GM12878 (cell line): ENCODE data around the gene ATF3. TPM values are rescaled to one million over a fixed set of nuclear protein-coding genes. Genes with fewer than 3 reads are reported as not detected.

ENCODE experiments used
- ATAC-seq: fragments of 200-7000 bp; cut with Tn5 transposase; 3 replicates; pipeline ENCODE4 v1.9.1; 2020; ENCODE audit warnings: mild to moderate bottlenecking, moderate library complexity
- BruUV-seq: library from RNA; stranded (reverse); fragments of 400-500 nt; replicated peaks from 2 replicates; lab custom pipeline; 2021; lab: Mats Ljungman, UMichigan
- CTCF ChIA-PET: fragments of 300-600 bp; sonication (Branson Sonifier 250); formaldehyde crosslinking; extraction: SDS; loops from one replicate; lab custom pipeline; 2021; ENCODE audit warnings: inconsistent platforms; lab: Yijun Ruan, JAX
- POLR2A ChIA-PET: fragments of 350-600 bp; formaldehyde crosslinking; extraction: SDS; loops from one replicate; lab custom pipeline; 2021; ENCODE audit warnings: inconsistent platforms; lab: Charles Lee
- RAD21 ChIA-PET: fragments of 300-600 bp; sonication (Branson Sonifier 250); formaldehyde crosslinking; loops from one replicate; lab custom pipeline; 2023; ENCODE audit warnings: antibody characterized with exemption; ENCODE audit not compliant: unreplicated experiment; lab: Charles Lee
- SMC1A ChIA-PET: fragments of 300-600 bp; sonication (Branson Sonifier 250); formaldehyde crosslinking; loops from one replicate; lab custom pipeline; 2023; ENCODE audit not compliant: unreplicated experiment, uncharacterized antibody; lab: Charles Lee
- DNase-seq: peaks from one replicate; pipeline ENCODE4 v3.0.0-alpha.2; 2011; ENCODE audit warnings: low read depth, low spot score
- FAIRE-seq: peaks from 3 replicates; lab custom pipeline; 2011; peaks lifted over from hg19 to GRCh38; lab: Jason Lieb, UNC
- H2AFZ ChIP-seq: 2 replicates; pipeline ENCODE4 v1.6.0; 2011; ENCODE audit warnings: low read depth, low read length, control low read depth; ENCODE audit not compliant: control insufficient read depth
- H3K27ac ChIP-seq: 2 replicates; pipeline ENCODE4 v1.5.1; 2011; ENCODE audit warnings: control low read depth; ENCODE audit not compliant: control insufficient read depth, insufficient read depth
- H3K27me3 ChIP-seq, 2 experiments: replicated peaks in 1 of 2; 2 replicates each; pipeline versions ENCODE4 v1.6.0 to v1.6.1; 2011; ENCODE audit warnings: low read length in 1 of 2; ENCODE audit not compliant: control insufficient read depth in 2 of 2, insufficient read depth in 2 of 2
- H3K36me3 ChIP-seq, 2 experiments: 2 replicates each; pipeline ENCODE4 v1.5.1; 2011; ENCODE audit warnings: low read length in 1 of 2; ENCODE audit not compliant: control insufficient read depth in 2 of 2, insufficient read depth in 2 of 2
- H3K4me1 ChIP-seq: 2 replicates; pipeline ENCODE4 v1.6.1; 2011; ENCODE audit warnings: mild to moderate bottlenecking, low read length, moderate library complexity, mixed read lengths; ENCODE audit not compliant: control insufficient read depth, insufficient read depth
- H3K4me2 ChIP-seq: 2 replicates; pipeline ENCODE4 v1.6.0; 2011; ENCODE audit warnings: control low read depth; ENCODE audit not compliant: control insufficient read depth, insufficient read depth
- H3K4me3 ChIP-seq: fragments of 200-600 bp; sonication (generic); 2 replicates; pipeline ENCODE4 v1.5.1; 2016
- H3K79me2 ChIP-seq: 2 replicates; pipeline ENCODE4 v1.6.0; 2011; ENCODE audit warnings: low read length; ENCODE audit not compliant: control insufficient read depth, insufficient read depth
- H3K9ac ChIP-seq: 2 replicates; pipeline ENCODE4 v1.8.0; 2011; ENCODE audit warnings: low read length, control low read depth, mixed read lengths; ENCODE audit not compliant: control insufficient read depth, insufficient read depth
- H3K9me3 ChIP-seq: replicated peaks from 3 replicates; pipeline ENCODE4 v1.5.1; 2011; ENCODE audit warnings: mild to moderate bottlenecking, low read length; ENCODE audit not compliant: control insufficient read depth, insufficient read depth
- H4K20me1 ChIP-seq: 2 replicates; pipeline ENCODE4 v1.6.0; 2011; ENCODE audit not compliant: control insufficient read depth, insufficient read depth
- CBFB ChIP-seq: IDR thresholded peaks from 2 replicates; pipeline ENCODE4 v1.6.1; 2016; ENCODE audit warnings: antibody characterized with exemption, low read depth
- CBX5 ChIP-seq: sonication (generic); IDR thresholded peaks from 2 replicates; pipeline ENCODE4 v1.6.1; 2016; ENCODE audit warnings: low read depth, moderate library complexity, mild to moderate bottlenecking, inconsistent platforms
- MYC ChIP-seq: IDR thresholded peaks from 2 replicates; pipeline ENCODE4 v1.6.1; 2011; ENCODE audit warnings: mild to moderate bottlenecking, low read length, moderate library complexity, inconsistent platforms; ENCODE audit not compliant: insufficient read depth, insufficient replicate concordance, insufficient read length, severe bottlenecking
- NFYB ChIP-seq: IDR thresholded peaks from 2 replicates; pipeline ENCODE4 v1.6.1; 2011; ENCODE audit warnings: low read depth, mild to moderate bottlenecking, low read length, improper control_type of control experiment, moderate library complexity; ENCODE audit not compliant: insufficient read depth
- STAT3 ChIP-seq: IDR thresholded peaks from 2 replicates; pipeline ENCODE4 v1.6.1; 2011; ENCODE audit warnings: low read depth, low read length, improper control_type of control experiment
- WGBS: methylation state at CpG from one replicate; pipeline ENCODE4 v1.1.6; 2016; ENCODE audit warnings: low lambda C conversion rate; ENCODE audit not compliant: insufficient replicate concordance, insufficient coverage; ENCODE audit errors: missing lambda C conversion rate; 5-methylcytosine and 5-hydroxymethylcytosine counted together
- in situ Hi-C: fragments of 300-500 bp; cut with MboI; formaldehyde crosslinking; loops from 9 replicates; pipeline ENCODE4 v1.14.3; 2018; ENCODE audit warnings: mixed read lengths
- intact Hi-C: fragments of 100-400 bp; cut with micrococcal nuclease; formaldehyde crosslinking; loops from one replicate; pipeline ENCODE4 v1.14.2; 2022; ENCODE audit not compliant: unreplicated experiment
- polyA plus RNA-seq, 11 experiments: library from polyadenylated mRNA; depleted of rRNA in 4 of 11; unstranded in 6 of 11; stranded (reverse) in 5 of 11; fragments of >200 nt; fragmentation: Nextera tagmentation in 4 of 11; fragmentation: Illumina TruSeq in 1 of 11; extraction: Ambion mirVana in 4 of 11; extraction: Trizol in 1 of 11; gene quantifications; 1 replicate in 1 of 11; 2 replicates in 10 of 11; pipeline versions ENCODE4 v1.2.1 to v1.2.3, GENCODE V29; 2011 to 2016; ENCODE audit warnings: inconsistent platforms in 2 of 11, missing spikeins in 2 of 11, low read depth in 1 of 11
- total RNA-seq, 4 experiments: library from RNA; depleted of rRNA in 3 of 4; stranded (reverse); fragments of >200 nt in 3 of 4; fragmentation: Illumina TruSeq in 1 of 4; extraction: Trizol in 1 of 4; gene quantifications; 2 replicates each; pipeline versions ENCODE4 v1.2.1 to v1.2.3, GENCODE V29; 2013 to 2021

Gene ATF3
- total and polyA plus RNA-seq, 10 of the 15 experiments (the other 5 are each of a cell fraction or from before 2014, with no cell fraction given), result 3.0 to 13.9 (median 8.3) TPM

DNA sequence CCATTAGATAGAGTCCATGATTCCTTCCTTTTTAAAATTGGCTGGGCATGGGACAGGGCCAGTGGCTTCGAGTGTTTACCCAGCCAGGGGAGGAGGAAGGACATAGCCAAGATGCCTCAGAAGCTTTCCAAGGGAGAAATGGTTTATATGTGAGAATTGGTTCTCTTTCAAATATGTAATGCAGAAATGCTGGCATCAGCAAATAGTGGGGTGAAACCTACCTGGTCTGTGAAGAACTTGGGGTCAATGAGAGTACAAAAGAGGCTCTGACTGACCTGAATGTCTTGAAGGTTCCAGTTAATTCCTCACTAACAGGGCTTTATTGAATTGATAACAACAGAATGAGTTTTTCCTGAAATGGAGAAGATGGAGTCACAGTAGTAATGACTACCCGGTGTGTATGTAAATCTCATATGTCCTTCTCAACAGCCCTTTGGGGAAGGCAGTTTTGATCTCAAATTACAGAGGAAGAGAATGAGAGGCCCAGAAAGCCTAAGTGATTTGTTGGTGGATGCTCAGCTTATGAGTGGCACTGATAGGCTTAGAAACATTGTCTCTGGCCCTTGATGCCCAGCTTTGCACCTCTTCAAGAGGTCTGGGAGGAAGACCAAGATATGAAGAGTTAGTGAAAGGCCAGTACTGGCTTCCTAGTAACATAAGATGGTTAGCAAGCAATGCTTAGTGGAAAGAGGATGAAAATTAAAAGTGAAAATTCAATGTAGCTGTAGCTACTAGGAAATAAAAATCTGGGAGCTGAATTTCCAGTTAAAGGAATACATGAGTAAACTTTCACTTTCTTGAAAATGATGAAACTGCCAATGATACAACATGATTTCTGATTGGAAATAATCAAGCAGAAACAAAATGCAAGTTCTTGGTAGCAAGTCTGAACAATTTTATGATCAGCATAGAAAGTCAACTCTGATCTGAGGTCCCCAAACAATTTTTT is 2.7 kb downstream of the ATF3 start:
- intact Hi-C loops (loop anchor here (2.0 to 5.0 kb wide), 2 partner anchors 172 to 341 kb away; partner anchors contain the start of gene VASH2), in situ Hi-C loops (no loop called here)
- TF ChIP-seq MYC, result no peak
- TF ChIP-seq CBX5, result no peak
- no peak for TF ChIP-seq NFYB
- no peak for TF ChIP-seq CBFB
- TF ChIP-seq STAT3, result no peak
- peak; percentile 44 for FAIRE-seq
- H2AFZ ChIP-seq, result no peak overlapping the region
- H3K4me2 ChIP-seq, result peak overlapping the region; percentile 99
- no peaks in the 10 kb centered on the region for H4K20me1 ChIP-seq
- H3K27ac ChIP-seq, result peak overlapping the region; percentile 28; the same call in 1 of the 2 replicates
- peak overlapping the region; percentile 87; the same call in 1 of the 2 replicates for H3K4me3 ChIP-seq
- RAD21 ChIA-PET, result interaction anchor here (0.8 to 1.9 kb wide), 9 partner anchors 14 to 175 kb away, joined by 3 to 7 read pairs (median 4); no protein-coding TSS in a partner anchor
- peaks cover 5 to 9% of the 10 kb centered on the region in 2 experiments; a peak in 3 of 4 replicates for H3K36me3 ChIP-seq
- H3K4me1 ChIP-seq, result peaks cover 34% of the 10 kb centered on the region
- peaks cover 63% of the 10 kb centered on the region for H3K79me2 ChIP-seq
- no peaks in the 10 kb centered on the region for H3K9me3 ChIP-seq
- no peak for DNase-seq
- no TSS peak for BruUV-seq
- POLR2A ChIA-PET, result interaction anchor here (0.5 to 1.5 kb wide), 7 partner anchors 17 to 187 kb away, joined by 3 to 6 read pairs (median 4); no protein-coding TSS in a partner anchor
- peaks cover 0 to 3% of the 10 kb centered on the region in 2 experiments; a peak in 1 of 4 replicates for H3K27me3 ChIP-seq
- no peak for ATAC-seq
- WGBS, result 47% methylated on average over 2 of the region's 2 CpGs
- no peak overlapping the region for H3K9ac ChIP-seq
- SMC1A ChIA-PET, result interaction anchor here (0.6 to 2.8 kb wide), 14 partner anchors 12 to 196 kb away, joined by 3 to 17 read pairs (median 5); no protein-coding TSS in a partner anchor
- CTCF ChIA-PET, result interaction anchor here (0.8 to 4.0 kb wide), 13 partner anchors 11 to 171 kb away, joined by 3 to 25 read pairs (median 5); no protein-coding TSS in a partner anchor
